OCI-LY3 (cell line): ENCODE results near the gene RTN4RL2.

Experiments used
- H2AFZ ChIP-seq: fragments of 200-600, 300-600 bp; shearing (Covaris generic); 2 replicates; pipeline ENCODE4 v1.6.0; 2014; ENCODE audit warnings: antibody characterized with exemption, low read depth, low read length
- H3K27ac ChIP-seq: fragments of 200-600, 300-600 bp; sonication (generic); 2 replicates; pipeline ENCODE4 v1.5.1; 2014; ENCODE audit warnings: mild to moderate bottlenecking, low read length, moderate library complexity, mixed read lengths
- H3K27me3 ChIP-seq: fragments of 200-600, 300-600 bp; sonication (generic); 2 replicates; pipeline ENCODE4 v1.6.1; 2014; ENCODE audit warnings: low read depth, low read length, mixed read lengths
- H3K36me3 ChIP-seq: fragments of 200-600, 300-600 bp; sonication (generic); replicated peaks from 2 replicates; pipeline ENCODE3; 2014; ENCODE audit warnings: low read depth, low read length, mixed read lengths
- H3K4me1 ChIP-seq: fragments of 300-600, 200-600 bp; sonication (generic); 2 replicates; pipeline ENCODE4 v1.6.1; 2014; ENCODE audit warnings: low read length, mixed read lengths
- H3K4me2 ChIP-seq: fragments of 200-600, 300-600 bp; sonication (generic); 2 replicates; pipeline ENCODE4 v1.6.1; 2014; ENCODE audit warnings: low read length, mixed read lengths
- H3K4me3 ChIP-seq: fragments of 300-600, 200-600 bp; sonication (generic); 2 replicates; pipeline ENCODE4 v1.5.1; 2014; ENCODE audit warnings: antibody characterized with exemption, mild to moderate bottlenecking, low read length, moderate library complexity
- H3K79me2 ChIP-seq: fragments of 300-600, 200-600 bp; shearing (Covaris generic); 2 replicates; pipeline ENCODE4 v1.6.1; 2014; ENCODE audit warnings: mild to moderate bottlenecking, low read length, mixed read lengths
- H3K9ac ChIP-seq: fragments of 300-600, 200-600 bp; shearing (Covaris generic); 2 replicates; pipeline ENCODE4 v1.6.0; 2014; ENCODE audit warnings: mild to moderate bottlenecking, low read length, moderate library complexity
- H3K9me3 ChIP-seq: fragments of 200-600, 300-600 bp; shearing (Covaris generic); 2 replicates; pipeline ENCODE4 v1.6.1; 2014; ENCODE audit warnings: low read length, mixed read lengths; ENCODE audit not compliant: insufficient read depth
- H4K20me1 ChIP-seq: fragments of 200-600, 300-600 bp; sonication (generic); 2 replicates; pipeline ENCODE4 v1.6.1; 2016; ENCODE audit warnings: low read length, mixed read lengths; ENCODE audit not compliant: insufficient read depth
- CTCF ChIP-seq: fragments of 200-600, 300-600 bp; sonication (generic); IDR thresholded peaks from 2 replicates; pipeline ENCODE4 v1.5.1; 2014; ENCODE audit warnings: antibody characterized with exemption, low read length, low read depth
- EZH2phosphoT487 ChIP-seq: fragments of 200-600 bp; shearing (Covaris generic); IDR thresholded peaks from 2 replicates; pipeline ENCODE4 v1.6.1; 2018; ENCODE audit warnings: antibody characterized with exemption, mixed run types, low read depth

The RTN4RL2 gene

GRCh38 chr11:57501953-57502352 lies 41.6 kb downstream of the RTN4RL2 start:
- Histone ChIP-seq H3K27ac (no peak overlapping the region), H3K36me3 (peaks cover 62% of the 10 kb centered on the region), H2AFZ (no peak overlapping the region), H4K20me1 (peaks cover 23% of the 10 kb centered on the region), H3K4me3 (no peak overlapping the region), H3K4me1 (no peaks in the 10 kb centered on the region), H3K79me2 (peaks cover 54% of the 10 kb centered on the region), H3K9ac (no peak overlapping the region), H3K27me3 (no peaks in the 10 kb centered on the region), H3K4me2 (no peak overlapping the region), H3K9me3 (no peaks in the 10 kb centered on the region)
- TF ChIP-seq CTCF: no peak
- TF ChIP-seq EZH2phosphoT487: no peak

DNA sequence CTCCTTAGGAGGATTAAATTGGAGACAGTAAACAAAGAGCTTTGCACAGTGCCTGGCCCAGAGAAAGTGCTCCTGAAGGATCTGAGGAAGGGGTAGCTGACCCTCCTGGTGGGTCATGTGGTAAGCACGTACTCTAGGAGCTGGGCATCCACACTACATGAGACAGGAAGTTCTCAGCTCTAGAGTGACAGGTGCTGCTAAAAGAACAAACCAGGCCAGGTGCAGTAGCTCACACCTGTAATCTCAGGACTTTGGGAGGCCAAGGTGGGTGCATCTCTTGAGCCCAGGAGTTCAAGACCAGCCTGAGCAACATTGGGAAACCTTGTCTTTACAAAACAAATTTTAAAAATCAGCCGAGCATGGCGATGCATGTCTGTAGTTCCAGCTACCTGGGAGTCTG lies 42.0 kb downstream of the RTN4RL2 start:
- no peak overlapping the region for H3K4me2 ChIP-seq
- peaks cover 58% of the 10 kb centered on the region for H3K36me3 ChIP-seq
- no peak overlapping the region for H2AFZ ChIP-seq
- peaks cover 23% of the 10 kb centered on the region for H4K20me1 ChIP-seq
- H3K9me3 ChIP-seq: no peaks in the 10 kb centered on the region
- no peak overlapping the region for H3K4me3 ChIP-seq
- H3K79me2 ChIP-seq: peaks cover 56% of the 10 kb centered on the region
- H3K27ac ChIP-seq: no peak overlapping the region
- H3K27me3 ChIP-seq: no peaks in the 10 kb centered on the region
- no peaks in the 10 kb centered on the region for H3K4me1 ChIP-seq
- TF ChIP-seq CTCF (no peak), EZH2phosphoT487 (no peak)
- H3K9ac ChIP-seq: no peak overlapping the region

GRCh38 chr11:57502870-57503269 lies 42.5 kb downstream of the RTN4RL2 start:
- H3K79me2 ChIP-seq: peaks cover 59% of the 10 kb centered on the region
- H3K36me3 ChIP-seq: peaks cover 59% of the 10 kb centered on the region
- H3K4me2 ChIP-seq: no peak overlapping the region
- no peak overlapping the region for H3K27ac ChIP-seq
- H3K27me3 ChIP-seq: no peaks in the 10 kb centered on the region
- TF ChIP-seq EZH2phosphoT487: no peak
- no peak for TF ChIP-seq CTCF
- no peaks in the 10 kb centered on the region for H3K4me1 ChIP-seq
- H2AFZ ChIP-seq: no peak overlapping the region
- H3K4me3 ChIP-seq: no peak overlapping the region
- H4K20me1 ChIP-seq: peaks cover 23% of the 10 kb centered on the region
- no peak overlapping the region for H3K9ac ChIP-seq
- no peaks in the 10 kb centered on the region for H3K9me3 ChIP-seq

DNA sequence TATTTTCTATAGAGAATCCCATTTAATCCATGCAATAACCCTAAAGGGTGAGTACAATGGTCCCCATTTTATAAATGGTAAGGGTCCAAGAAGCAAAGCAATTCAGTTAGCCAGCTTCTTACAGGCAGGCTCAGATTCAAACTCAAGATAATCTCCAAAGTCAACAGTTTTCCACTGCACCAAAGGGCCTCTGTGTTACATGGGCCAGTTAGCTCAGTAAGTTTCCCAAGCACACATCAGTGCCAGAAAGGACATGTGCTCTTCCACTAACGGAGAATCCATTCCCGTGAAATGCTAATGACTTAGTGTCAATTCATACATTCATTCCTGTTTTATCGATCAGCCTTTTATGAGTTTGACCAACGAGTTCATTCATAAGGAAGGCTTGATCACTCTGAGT lies 44.2 kb downstream of the RTN4RL2 start:
- Histone ChIP-seq H3K4me3 (no peak overlapping the region), H2AFZ (no peak overlapping the region), H3K36me3 (peaks cover 56% of the 10 kb centered on the region), H3K4me1 (no peaks in the 10 kb centered on the region), H3K9me3 (no peaks in the 10 kb centered on the region), H3K4me2 (no peak overlapping the region), H4K20me1 (peaks cover 23% of the 10 kb centered on the region), H3K27ac (no peak overlapping the region), H3K9ac (no peak overlapping the region), H3K79me2 (peaks cover 71% of the 10 kb centered on the region), H3K27me3 (no peaks in the 10 kb centered on the region)
- TF ChIP-seq EZH2phosphoT487 (no peak), CTCF (no peak)
